ENCODE data around the gene OLFM3. TPM values are rescaled to one million over a fixed set of nuclear protein-coding genes. Genes with fewer than 3 reads are reported as not detected.

OLFM3 gene
- total RNA-seq, 1 experiment from 2014 or later = 0.26 TPM

GRCh38 chr1:101847626-101848025, 149.1 kb downstream of the OLFM3 start:
- Histone ChIP-seq H4K5ac (ENCODE audit: insufficient read length, low read depth, low read length) (no peak overlapping the region), H3K18ac (ENCODE audit: insufficient read length, low read depth, low read length) (no peak overlapping the region), H3K23me2 (ENCODE audit: insufficient read length, low read depth, low read length, poor library complexity, severe bottlenecking) (peaks cover 4% of the 10 kb centered on the region), H3K79me2 (ENCODE audit: insufficient read depth, low read length) (no peaks in the 10 kb centered on the region), H2BK120ac (ENCODE audit: low read depth, low read length, poor library complexity, severe bottlenecking) (no peak overlapping the region), H2BK15ac (ENCODE audit: low read depth, low read length) (no peak overlapping the region), H3K23ac (ENCODE audit: insufficient read length, low read depth, low read length) (no peak overlapping the region), H3T11ph (ENCODE audit: low read length) (no peak overlapping the region), H3K4me1 (ENCODE audit: insufficient read depth, low read length) (no peaks in the 10 kb centered on the region; the same call in 1 of the 2 replicates), H3K9me3 (ENCODE audit: control insufficient read depth, low read depth, low read length) (no peaks in the 10 kb centered on the region), H3K4ac (ENCODE audit: low read depth, low read length) (no peak overlapping the region), H3K9ac (ENCODE audit: extremely low read depth, insufficient read length, low read length) (no peak overlapping the region), H3K4me2 (ENCODE audit: insufficient read depth, insufficient read length, low read length) (no peak overlapping the region), H3K56ac (ENCODE audit: insufficient read length, low read depth, low read length) (no peak overlapping the region), H2AK5ac (ENCODE audit: insufficient read length, low read length) (no peak overlapping the region), H4K8ac (replicated peaks; ENCODE audit: insufficient read length, low read depth, low read length) (no peak overlapping the region), H2BK12ac (ENCODE audit: insufficient read length, low read depth, low read length) (no peak overlapping the region), H3K14ac (ENCODE audit: insufficient read depth, low read length) (no peak overlapping the region), H2BK20ac (ENCODE audit: low read depth, low read length, poor library complexity, severe bottlenecking) (no peak overlapping the region), H4K20me1 (ENCODE audit: control insufficient read depth, insufficient read depth, insufficient read length) (no peaks in the 10 kb centered on the region), H2AFZ (ENCODE audit: low read length) (peak overlapping the region; percentile 48), H3K79me1 (ENCODE audit: insufficient read depth, low read depth, low read length, poor library complexity, severe bottlenecking) (no peaks in the 10 kb centered on the region), H4K91ac (ENCODE audit: insufficient read length, low read depth, low read length) (no peak overlapping the region), H3K27me3 (ENCODE audit: insufficient read depth, low read length) (no peaks in the 10 kb centered on the region), H2BK5ac (ENCODE audit: insufficient read length, low read length) (no peak overlapping the region), H3K27ac (ENCODE audit: insufficient read length, low read depth, low read length) (no peak overlapping the region)
- TF ChIP-seq CTCF (conservative IDR thresholded peaks at IDR 0.05) = no peak
- Mint-ChIP-seq H3K4me3 (no peak overlapping the region), H3K27me3 (ENCODE audit: low read depth) (peaks cover 3% of the 10 kb centered on the region; the same call in 1 of the 2 replicates), H3K9me3 (no peaks in the 10 kb centered on the region; a peak in 1 of 5 replicates), H3K27ac (no peak overlapping the region), H3K4me1 (peaks cover 31 to 43% of the 10 kb centered on the region in 2 experiments), H3K36me3 (ENCODE audit: insufficient read depth in 1 of 3, low read depth in 3 of 3) (no peaks in the 10 kb centered on the region)
- DNase-seq = no peak
- no CpG with 5 or more reads among the region's 3 CpGs for WGBS (ENCODE audit: extremely low coverage, insufficient read length, low lambda C conversion rate)
